ENCODE data around the gene KRTAP1-4.
A peak's percentile ranks its signal among the peaks of the same experiment; 100 is the strongest.
"Not testable (repeated sequence)": the region's sequence is repeated elsewhere in the genome, so short reads cannot be mapped to it uniquely, and the experiment has no call there.

Gene KRTAP1-4

DNA sequence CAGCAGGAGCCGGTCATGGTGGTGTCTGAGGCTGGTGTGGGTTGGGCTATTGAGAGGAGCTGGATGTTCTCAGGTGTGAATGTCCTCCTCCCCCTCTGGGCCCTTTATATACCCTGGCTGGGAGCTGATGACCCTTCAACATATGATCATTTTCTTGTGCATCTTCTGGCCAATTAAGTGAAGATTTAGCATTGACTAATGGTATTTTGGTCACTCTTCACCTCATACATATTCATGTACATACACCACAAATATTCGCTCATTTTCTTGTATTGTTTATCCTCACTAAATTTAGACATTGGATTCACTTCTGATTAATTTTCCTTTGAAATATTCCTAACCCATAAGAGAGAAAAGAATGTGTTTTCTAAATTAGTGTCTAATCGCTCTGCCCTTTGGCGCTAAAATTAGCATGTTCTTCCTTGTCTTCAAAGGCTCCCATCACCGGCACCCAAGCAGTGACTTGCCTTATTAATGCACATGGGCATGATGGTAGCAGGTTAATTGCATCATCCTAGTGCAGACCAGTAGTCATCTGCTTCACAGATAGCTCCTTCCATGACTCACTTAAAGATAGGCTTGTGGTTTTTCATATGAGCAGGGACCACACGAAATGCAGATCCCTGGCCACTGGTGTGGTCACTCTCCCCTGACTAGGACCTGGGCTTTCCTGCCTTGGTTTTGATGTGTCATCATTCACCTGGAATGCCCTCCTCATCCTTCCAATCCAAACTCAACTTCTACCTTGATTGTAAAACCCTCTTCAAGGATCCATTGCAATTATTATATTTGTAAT, 36.0 kb upstream of the KRTAP1-4 start, which contains the start of gene KRTAP2-4:
Gene KRTAP2-4, minus strand, starts transcription at position 51 of the 796 bp plus-strand sequence. Its CDS starts 34 bp downstream, at position 17.
- DNase-seq (ENCODE audit: low read depth): peak; percentile 94
- TF ChIP-seq, protein P1, sequence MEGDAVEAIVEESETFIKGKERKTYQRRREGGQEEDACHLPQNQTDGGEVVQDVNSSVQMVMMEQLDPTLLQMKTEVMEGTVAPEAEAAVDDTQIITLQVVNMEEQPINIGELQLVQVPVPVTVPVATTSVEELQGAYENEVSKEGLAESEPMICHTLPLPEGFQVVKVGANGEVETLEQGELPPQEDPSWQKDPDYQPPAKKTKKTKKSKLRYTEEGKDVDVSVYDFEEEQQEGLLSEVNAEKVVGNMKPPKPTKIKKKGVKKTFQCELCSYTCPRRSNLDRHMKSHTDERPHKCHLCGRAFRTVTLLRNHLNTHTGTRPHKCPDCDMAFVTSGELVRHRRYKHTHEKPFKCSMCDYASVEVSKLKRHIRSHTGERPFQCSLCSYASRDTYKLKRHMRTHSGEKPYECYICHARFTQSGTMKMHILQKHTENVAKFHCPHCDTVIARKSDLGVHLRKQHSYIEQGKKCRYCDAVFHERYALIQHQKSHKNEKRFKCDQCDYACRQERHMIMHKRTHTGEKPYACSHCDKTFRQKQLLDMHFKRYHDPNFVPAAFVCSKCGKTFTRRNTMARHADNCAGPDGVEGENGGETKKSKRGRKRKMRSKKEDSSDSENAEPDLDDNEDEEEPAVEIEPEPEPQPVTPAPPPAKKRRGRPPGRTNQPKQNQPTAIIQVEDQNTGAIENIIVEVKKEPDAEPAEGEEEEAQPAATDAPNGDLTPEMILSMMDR (IDR thresholded peaks at IDR 0.05; ENCODE audit: control insufficient read depth, insufficient read depth, low read depth, low read length, missing control alignments): no peak
- no peak within 1 kb of the TSS for H3K4me3 ChIP-seq (ENCODE audit: control insufficient read depth, low read depth, low read length)

DNA sequence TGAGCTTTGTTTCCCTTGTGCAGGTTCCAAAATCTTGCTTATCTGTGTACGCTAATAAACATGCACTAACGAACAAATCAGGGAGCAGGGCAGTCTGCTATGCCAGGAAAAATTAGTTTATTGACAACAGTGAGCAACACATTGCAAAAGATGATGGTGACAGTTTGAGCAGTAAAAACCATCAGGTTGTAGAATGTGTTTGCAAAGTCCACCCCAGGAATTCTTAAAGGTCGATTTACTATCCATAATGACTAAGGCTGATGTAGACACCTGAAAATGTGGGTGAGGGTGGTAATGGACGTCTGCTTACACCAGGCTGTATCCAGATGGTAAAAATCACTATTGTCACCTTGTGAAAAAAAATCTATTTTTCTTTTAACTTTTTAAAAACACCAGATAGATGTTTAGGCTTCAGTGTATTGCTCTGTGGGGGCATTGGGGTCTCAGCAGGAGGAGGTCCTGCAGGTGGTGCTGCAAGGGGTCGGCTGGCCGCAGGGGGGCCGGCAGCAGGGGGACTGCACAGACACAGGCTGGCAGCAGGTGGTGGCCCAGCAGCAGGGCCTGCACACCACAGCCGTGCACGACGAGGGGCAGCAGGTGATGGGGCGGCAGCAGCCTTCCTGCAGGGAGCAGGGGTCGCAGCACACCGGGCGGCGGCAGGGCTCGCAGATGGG, 35.2 kb upstream of the KRTAP1-4 start:
- not testable (repeated sequence) for DNase-seq (ENCODE audit: low read depth)

DNA sequence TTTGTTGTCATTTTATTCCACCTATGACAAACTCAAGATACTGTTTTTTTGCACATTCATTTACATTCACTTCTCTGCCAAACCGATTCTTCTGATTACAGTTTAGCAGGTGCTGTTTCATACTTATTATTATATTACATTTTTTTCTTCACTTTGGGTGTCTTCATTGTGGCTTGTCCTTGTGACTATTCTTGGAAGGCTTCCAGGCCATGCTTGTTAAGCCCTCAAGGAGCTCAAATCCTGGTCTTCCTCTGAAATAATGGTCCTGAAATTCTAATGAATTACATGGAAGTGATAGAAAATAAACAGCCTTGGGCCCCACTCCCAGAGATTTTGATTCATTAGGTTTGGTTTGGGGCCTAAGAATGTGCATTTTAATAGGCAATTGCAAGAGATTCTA, 34.3 kb upstream of the KRTAP1-4 start:
- TF ChIP-seq, protein P1 (IDR thresholded peaks at IDR 0.05; ENCODE audit: control insufficient read depth, insufficient read depth, low read depth, low read length, missing control alignments): no peak
- no peak for DNase-seq (ENCODE audit: low read depth)
- H3K4me3 ChIP-seq (ENCODE audit: control insufficient read depth, low read depth, low read length): no peak overlapping the region

More for the DNA sequence above, 35.2 kb upstream of the KRTAP1-4 start:
- not testable (repeated sequence) for H3K4me3 ChIP-seq (ENCODE audit: control insufficient read depth, low read depth, low read length)

DNA sequence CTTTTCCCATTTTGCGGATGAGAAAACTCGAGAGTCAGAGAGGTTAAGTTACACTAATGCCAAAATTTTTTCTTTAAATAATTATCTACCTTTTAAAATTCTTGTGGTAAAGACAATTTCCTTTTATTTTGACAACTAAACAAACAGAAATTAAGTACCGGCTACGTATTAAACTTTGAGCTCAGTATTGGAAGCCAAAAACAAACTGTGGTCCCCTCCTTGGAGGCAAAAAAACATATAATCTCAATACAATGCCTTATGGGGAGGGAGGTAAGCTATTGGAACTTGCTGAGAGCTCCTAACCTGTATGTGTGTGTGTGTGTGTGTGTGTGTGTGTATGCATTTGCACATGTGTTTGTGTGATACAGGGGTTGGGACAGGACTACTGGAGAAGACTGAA, 33.5 kb upstream of the KRTAP1-4 start:
- DNase-seq (ENCODE audit: low read depth): no peak
- TF ChIP-seq, protein P1 (IDR thresholded peaks at IDR 0.05; ENCODE audit: control insufficient read depth, insufficient read depth, low read depth, low read length, missing control alignments): no peak
- H3K4me3 ChIP-seq (ENCODE audit: control insufficient read depth, low read depth, low read length): no peak overlapping the region

DNA sequence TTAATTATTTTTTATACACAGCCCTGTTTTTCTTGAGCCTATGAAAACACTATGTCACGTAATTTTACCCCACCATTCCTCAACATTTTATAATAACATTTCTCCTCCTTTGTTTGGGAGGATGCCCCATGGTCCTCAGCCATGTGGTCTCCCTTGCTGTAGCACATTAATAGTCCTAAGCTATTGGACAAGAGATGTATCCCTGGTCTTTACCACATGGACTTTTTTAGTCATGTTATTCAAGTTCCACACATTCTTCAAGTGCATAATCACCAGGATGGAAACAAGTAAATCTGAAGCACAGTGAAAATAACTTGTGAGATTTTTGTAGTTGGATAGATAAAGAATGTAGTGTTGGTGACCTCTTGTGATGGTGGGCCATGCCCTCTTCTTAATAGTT, 32.0 kb upstream of the KRTAP1-4 start:
- TF ChIP-seq, protein P1 (IDR thresholded peaks at IDR 0.05; ENCODE audit: control insufficient read depth, insufficient read depth, low read depth, low read length, missing control alignments): no peak
- peak; percentile 99 for DNase-seq (ENCODE audit: low read depth)
- H3K4me3 ChIP-seq (ENCODE audit: control insufficient read depth, low read depth, low read length): no peak overlapping the region

DNA sequence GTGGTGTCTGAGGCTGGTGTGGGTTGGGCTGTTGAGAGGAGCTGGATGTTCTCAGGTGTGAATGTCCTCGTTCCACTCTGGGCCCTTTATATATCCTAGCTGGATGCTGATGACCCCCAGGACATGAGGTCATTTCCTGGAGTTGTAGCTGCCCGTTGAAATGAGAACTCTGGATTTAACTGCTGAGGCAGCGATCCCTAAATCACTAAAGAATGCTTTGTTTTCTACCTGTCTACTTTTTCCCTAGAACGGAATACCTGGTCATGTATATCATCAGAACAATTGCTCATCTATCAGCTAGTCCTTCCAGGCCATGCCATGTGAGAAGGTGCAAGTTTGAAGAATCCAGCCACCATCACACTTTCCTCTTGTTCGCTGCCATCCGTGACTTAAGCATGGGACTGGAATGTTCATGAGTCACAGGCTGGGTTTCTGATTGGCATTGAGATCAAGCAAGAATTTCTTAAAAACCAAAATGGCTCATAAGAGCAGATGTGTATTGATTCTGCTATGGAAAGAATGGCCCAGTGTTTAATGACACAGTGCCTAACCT, 30.1 kb upstream of the KRTAP1-4 start, which contains the start of gene KRTAP2-3:
Gene KRTAP2-3, minus strand, starts transcription at position 63 of the 553 bp plus-strand sequence. CDS start 64 bp downstream, outside the sequence.
- peak; percentile 97 for DNase-seq (ENCODE audit: low read depth)
- TF ChIP-seq, protein P1 (IDR thresholded peaks at IDR 0.05; ENCODE audit: control insufficient read depth, insufficient read depth, low read depth, low read length, missing control alignments): no peak

DNA sequence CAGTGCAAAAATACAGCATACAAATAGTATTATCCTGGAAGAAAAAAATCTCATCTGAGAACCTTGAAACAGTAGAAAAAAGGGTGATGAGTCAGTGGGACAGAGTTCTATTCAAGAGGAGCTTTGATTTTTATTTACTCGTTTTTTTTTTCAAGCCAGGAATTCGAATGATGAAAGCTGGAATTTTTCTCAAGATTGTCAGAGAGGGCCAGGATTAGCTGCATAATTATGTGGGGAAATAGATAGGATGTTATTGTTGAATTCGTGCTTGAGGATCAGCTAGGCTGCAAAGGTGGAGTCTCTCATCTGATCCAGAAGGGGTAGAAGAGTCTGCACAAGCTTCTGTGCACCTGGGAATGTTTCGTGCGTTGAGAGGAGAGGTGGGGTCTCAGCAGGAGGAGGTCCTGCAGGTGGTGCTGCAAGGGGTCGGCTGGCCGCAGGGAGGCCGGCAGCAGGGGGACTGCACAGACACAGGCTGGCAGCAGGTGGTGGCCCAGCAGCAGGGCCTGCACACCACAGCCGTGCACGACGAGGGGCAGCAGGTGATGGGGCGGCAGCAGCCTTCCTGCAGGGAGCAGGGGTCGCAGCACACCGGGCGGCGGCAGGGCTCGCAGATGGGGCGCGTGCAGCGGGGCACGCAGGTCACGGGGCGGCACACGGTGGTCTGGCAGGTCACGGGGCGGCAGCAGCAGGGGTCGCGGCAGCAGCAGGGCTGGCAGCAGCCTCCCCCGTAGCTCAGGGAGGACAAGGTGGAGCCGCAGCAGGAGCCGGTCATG, 29.5 kb upstream of the KRTAP1-4 start:
- not testable (repeated sequence) for H3K4me3 ChIP-seq (ENCODE audit: control insufficient read depth, low read depth, low read length)
- DNase-seq (ENCODE audit: low read depth): peak; percentile 90

More for the DNA sequence above, 30.1 kb upstream of the KRTAP1-4 start, which contains the start of gene KRTAP2-3:
- H3K4me3 ChIP-seq (ENCODE audit: control insufficient read depth, low read depth, low read length): no peak within 1 kb of the TSS
